ENCODE results near the gene ELOF1. TPM values are rescaled to one million over a fixed set of nuclear protein-coding genes. Genes with fewer than 3 reads are reported as not detected.
"Not testable (repeated sequence)": the region's sequence is repeated elsewhere in the genome, so short reads cannot be mapped to it uniquely, and the experiment has no call there.

ELOF1 gene
- polyA plus RNA-seq, 1 donor from 2014 or later: 38.0 TPM

DNA sequence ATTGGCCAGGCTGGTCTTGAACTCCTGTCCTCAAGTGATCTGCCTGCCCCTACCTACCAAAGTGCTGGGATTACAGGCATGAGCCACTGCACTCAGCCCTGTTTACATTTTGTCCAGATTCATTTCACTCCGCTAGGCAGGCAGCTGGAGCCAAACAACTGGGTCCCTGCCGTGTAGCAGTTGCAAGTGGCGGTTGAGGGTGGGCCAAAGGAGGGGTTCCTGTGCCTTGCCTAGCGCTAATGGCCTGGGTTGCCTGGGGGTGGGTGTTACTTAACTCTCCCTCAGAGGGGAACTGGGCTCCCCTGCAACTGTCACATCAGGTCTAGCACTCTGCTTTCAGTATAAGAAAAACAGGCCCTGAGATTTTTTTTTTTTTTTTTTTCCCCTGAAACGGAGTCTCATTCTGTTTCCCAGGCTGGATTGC, 11.0 kb upstream of the ELOF1 start:
- Histone ChIP-seq H3K9me2 (ENCODE audit: insufficient read depth, low read length) (no peaks in the 10 kb centered on the region), H3K9ac (ENCODE audit: low read length) (no peak overlapping the region), H3K36me3 (ENCODE audit: insufficient read depth, low read length) (no peaks in the 10 kb centered on the region), H4K20me1 (ENCODE audit: insufficient read depth) (no peaks in the 10 kb centered on the region), H3K79me2 (replicated peaks; ENCODE audit: insufficient read depth, low read length) (no peaks in the 10 kb centered on the region), H2AFZ (ENCODE audit: low read depth, low read length) (no peak overlapping the region), H3K9me3 (ENCODE audit: low read length) (no peaks in the 10 kb centered on the region), H3F3A (ENCODE audit: insufficient read depth, low read length, poor library complexity, severe bottlenecking) (no peaks in the 10 kb centered on the region), H3K4me2 (ENCODE audit: low read length) (no peak overlapping the region), H3K27ac (ENCODE audit: low read length) (no peak overlapping the region), H3K4me3 (ENCODE audit: low read length) (no peak overlapping the region), H3K27me3 (ENCODE audit: insufficient read depth, low read depth, low read length) (no peaks in the 10 kb centered on the region)
- TF ChIP-seq, protein P1, sequence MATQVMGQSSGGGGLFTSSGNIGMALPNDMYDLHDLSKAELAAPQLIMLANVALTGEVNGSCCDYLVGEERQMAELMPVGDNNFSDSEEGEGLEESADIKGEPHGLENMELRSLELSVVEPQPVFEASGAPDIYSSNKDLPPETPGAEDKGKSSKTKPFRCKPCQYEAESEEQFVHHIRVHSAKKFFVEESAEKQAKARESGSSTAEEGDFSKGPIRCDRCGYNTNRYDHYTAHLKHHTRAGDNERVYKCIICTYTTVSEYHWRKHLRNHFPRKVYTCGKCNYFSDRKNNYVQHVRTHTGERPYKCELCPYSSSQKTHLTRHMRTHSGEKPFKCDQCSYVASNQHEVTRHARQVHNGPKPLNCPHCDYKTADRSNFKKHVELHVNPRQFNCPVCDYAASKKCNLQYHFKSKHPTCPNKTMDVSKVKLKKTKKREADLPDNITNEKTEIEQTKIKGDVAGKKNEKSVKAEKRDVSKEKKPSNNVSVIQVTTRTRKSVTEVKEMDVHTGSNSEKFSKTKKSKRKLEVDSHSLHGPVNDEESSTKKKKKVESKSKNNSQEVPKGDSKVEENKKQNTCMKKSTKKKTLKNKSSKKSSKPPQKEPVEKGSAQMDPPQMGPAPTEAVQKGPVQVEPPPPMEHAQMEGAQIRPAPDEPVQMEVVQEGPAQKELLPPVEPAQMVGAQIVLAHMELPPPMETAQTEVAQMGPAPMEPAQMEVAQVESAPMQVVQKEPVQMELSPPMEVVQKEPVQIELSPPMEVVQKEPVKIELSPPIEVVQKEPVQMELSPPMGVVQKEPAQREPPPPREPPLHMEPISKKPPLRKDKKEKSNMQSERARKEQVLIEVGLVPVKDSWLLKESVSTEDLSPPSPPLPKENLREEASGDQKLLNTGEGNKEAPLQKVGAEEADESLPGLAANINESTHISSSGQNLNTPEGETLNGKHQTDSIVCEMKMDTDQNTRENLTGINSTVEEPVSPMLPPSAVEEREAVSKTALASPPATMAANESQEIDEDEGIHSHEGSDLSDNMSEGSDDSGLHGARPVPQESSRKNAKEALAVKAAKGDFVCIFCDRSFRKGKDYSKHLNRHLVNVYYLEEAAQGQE (IDR thresholded peaks at IDR 0.05; ENCODE audit: borderline replicate concordance): no peak
- no peak for TF ChIP-seq EZH2 (IDR thresholded peaks at IDR 0.05; ENCODE audit: borderline replicate concordance, insufficient read depth, low read length, poor library complexity, severe bottlenecking)
- TF ChIP-seq RAD21 (conservative IDR thresholded peaks at IDR 0.05): no peak
- TF ChIP-seq SMC3 (conservative IDR thresholded peaks at IDR 0.05; ENCODE audit: poor library complexity): no peak
- TF ChIP-seq CTCF (IDR thresholded peaks at IDR 0.05; ENCODE audit: poor library complexity, severe bottlenecking): no peak
- TF ChIP-seq POLR2AphosphoS5 (IDR thresholded peaks at IDR 0.05): no peak
- TF ChIP-seq TAF1 (IDR thresholded peaks at IDR 0.05; ENCODE audit: low read depth): no peak
- TF ChIP-seq EP300 (conservative IDR thresholded peaks at IDR 0.05; ENCODE audit: poor library complexity, severe bottlenecking): no peak
- TF ChIP-seq MXI1 (conservative IDR thresholded peaks at IDR 0.05; ENCODE audit: poor library complexity, severe bottlenecking): no peak

DNA sequence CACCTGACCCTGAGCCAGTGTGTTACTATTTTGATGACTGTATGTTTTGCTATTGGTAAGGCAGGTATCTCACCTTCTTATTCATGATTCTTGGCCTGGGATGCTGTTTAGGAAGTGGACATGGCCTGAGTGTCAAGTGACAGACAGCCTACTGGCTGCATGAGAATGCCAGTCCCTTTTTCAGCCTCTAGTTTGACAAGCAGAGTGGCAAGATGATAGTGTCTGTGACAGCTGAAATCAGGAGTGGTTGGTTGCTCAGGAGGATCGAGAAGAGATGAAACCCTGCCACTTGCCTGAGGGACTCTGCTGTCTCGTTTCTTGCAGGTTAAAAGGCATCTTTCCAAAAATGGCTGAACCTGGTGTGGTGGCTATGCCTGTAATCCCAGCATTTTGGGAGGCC, 7.1 kb upstream of the ELOF1 start:
- TF ChIP-seq EZH2 (IDR thresholded peaks at IDR 0.05; ENCODE audit: borderline replicate concordance, insufficient read depth, low read length, poor library complexity, severe bottlenecking) (no peak), TAF1 (IDR thresholded peaks at IDR 0.05; ENCODE audit: low read depth) (no peak), MXI1 (conservative IDR thresholded peaks at IDR 0.05; ENCODE audit: poor library complexity, severe bottlenecking) (no peak), CTCF (IDR thresholded peaks at IDR 0.05; ENCODE audit: poor library complexity, severe bottlenecking) (no peak), POLR2AphosphoS5 (IDR thresholded peaks at IDR 0.05) (no peak), SMC3 (conservative IDR thresholded peaks at IDR 0.05; ENCODE audit: poor library complexity) (no peak), EP300 (conservative IDR thresholded peaks at IDR 0.05; ENCODE audit: poor library complexity, severe bottlenecking) (no peak), RAD21 (conservative IDR thresholded peaks at IDR 0.05) (no peak)
- TF ChIP-seq, protein P1 (IDR thresholded peaks at IDR 0.05; ENCODE audit: borderline replicate concordance): no peak
- H3F3A ChIP-seq (ENCODE audit: insufficient read depth, low read length, poor library complexity, severe bottlenecking): no peaks in the 10 kb centered on the region
- no peaks in the 10 kb centered on the region for H3K79me2 ChIP-seq (replicated peaks; ENCODE audit: insufficient read depth, low read length)
- no peaks in the 10 kb centered on the region for H3K9me3 ChIP-seq (ENCODE audit: low read length)
- H3K4me2 ChIP-seq (ENCODE audit: low read length): no peak overlapping the region
- no peak overlapping the region for H3K4me3 ChIP-seq (ENCODE audit: low read length)
- H3K36me3 ChIP-seq (ENCODE audit: insufficient read depth, low read length): no peaks in the 10 kb centered on the region
- no peak overlapping the region for H2AFZ ChIP-seq (ENCODE audit: low read depth, low read length)
- no peaks in the 10 kb centered on the region for H3K9me2 ChIP-seq (ENCODE audit: insufficient read depth, low read length)
- H3K27ac ChIP-seq (ENCODE audit: low read length): no peak overlapping the region
- H3K9ac ChIP-seq (ENCODE audit: low read length): no peak overlapping the region
- no peaks in the 10 kb centered on the region for H4K20me1 ChIP-seq (ENCODE audit: insufficient read depth)
- no peaks in the 10 kb centered on the region for H3K27me3 ChIP-seq (ENCODE audit: insufficient read depth, low read depth, low read length)

DNA sequence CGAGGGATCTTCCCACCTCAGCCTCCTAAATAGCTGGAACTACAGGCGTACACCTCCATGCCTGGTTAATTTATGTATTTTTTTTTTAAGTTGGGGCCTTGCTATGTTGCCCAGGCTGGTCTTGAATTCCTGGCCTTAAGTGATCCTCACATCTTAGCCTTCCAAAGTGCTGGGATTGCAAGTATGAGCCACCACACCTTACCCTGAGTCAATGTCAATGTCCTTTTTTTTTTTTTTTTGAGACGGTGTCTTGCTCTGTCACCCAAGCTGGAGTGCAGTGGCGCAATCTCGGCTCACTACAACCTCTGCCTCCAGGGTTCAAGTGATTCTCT, 6.6 kb upstream of the ELOF1 start:
- not testable (repeated sequence) for H3K36me3 ChIP-seq (ENCODE audit: insufficient read depth, low read length); H3K4me3 ChIP-seq (ENCODE audit: low read length); H3K27me3 ChIP-seq (ENCODE audit: insufficient read depth, low read depth, low read length); H3K9ac ChIP-seq (ENCODE audit: low read length); H3K79me2 ChIP-seq (replicated peaks; ENCODE audit: insufficient read depth, low read length); H3K27ac ChIP-seq (ENCODE audit: low read length); H2AFZ ChIP-seq (ENCODE audit: low read depth, low read length); H3K9me2 ChIP-seq (ENCODE audit: insufficient read depth, low read length); H4K20me1 ChIP-seq (ENCODE audit: insufficient read depth); H3K9me3 ChIP-seq (ENCODE audit: low read length); H3F3A ChIP-seq (ENCODE audit: insufficient read depth, low read length, poor library complexity, severe bottlenecking); H3K4me2 ChIP-seq (ENCODE audit: low read length)

All from neural cell (in vitro differentiated cells).